H9 (cell line): ENCODE measurements around the gene EFHD1. TPM values are rescaled to one million over a fixed set of nuclear protein-coding genes. Genes with fewer than 3 reads are reported as not detected.

Experiments
- DNase-seq: peaks from one replicate; pipeline ENCODE4 v3.0.0-alpha.2; 2017
- H2AFZ ChIP-seq: one replicate; pipeline ENCODE4 v1.6.1; 2013; ENCODE audit warnings: mild to moderate bottlenecking, low read length, control low read depth, moderate library complexity
- H2AK5ac ChIP-seq: 2 replicates; pipeline ENCODE4 v1.6.1; 2013; ENCODE audit warnings: low read length, control low read depth, mixed read lengths; ENCODE audit not compliant: insufficient read length
- H2BK120ac ChIP-seq: one replicate; pipeline ENCODE4 v1.6.1; 2013; ENCODE audit warnings: low read depth, mild to moderate bottlenecking, low read length, control low read depth, inconsistent platforms; ENCODE audit not compliant: poor library complexity, severe bottlenecking
- H2BK12ac ChIP-seq: 2 replicates; pipeline ENCODE4 v1.6.1; 2013; ENCODE audit warnings: low read length, control low read depth, mixed read lengths, low read depth; ENCODE audit not compliant: insufficient read length
- H2BK15ac ChIP-seq: 2 replicates; pipeline ENCODE4 v1.6.1; 2013; ENCODE audit warnings: low read depth, low read length, control low read depth
- H2BK20ac ChIP-seq: one replicate; pipeline ENCODE4 v1.6.1; 2013; ENCODE audit warnings: low read depth, mild to moderate bottlenecking, low read length, control low read depth, inconsistent platforms; ENCODE audit not compliant: poor library complexity, severe bottlenecking
- H2BK5ac ChIP-seq: 2 replicates; pipeline ENCODE4 v1.6.1; 2013; ENCODE audit warnings: low read length, control low read depth, mixed read lengths; ENCODE audit not compliant: insufficient read length
- H3K14ac ChIP-seq: 2 replicates; pipeline ENCODE4 v1.6.1; 2013; ENCODE audit warnings: low read length, control low read depth; ENCODE audit not compliant: insufficient read depth
- H3K18ac ChIP-seq: 2 replicates; pipeline ENCODE4 v1.6.1; 2013; ENCODE audit warnings: low read depth, mild to moderate bottlenecking, mixed read lengths, low read length, control low read depth; ENCODE audit not compliant: insufficient read length
- H3K23ac ChIP-seq: 2 replicates; pipeline ENCODE4 v1.6.1; 2013; ENCODE audit warnings: low read length, control low read depth, mixed read lengths, low read depth; ENCODE audit not compliant: insufficient read length
- H3K23me2 ChIP-seq: 2 replicates; pipeline ENCODE4 v1.6.1; 2013; ENCODE audit warnings: low read depth, mild to moderate bottlenecking, mixed read lengths, low read length, control low read depth; ENCODE audit not compliant: insufficient read length, poor library complexity, severe bottlenecking
- H3K27ac ChIP-seq: 2 replicates; pipeline ENCODE4 v1.5.1; 2013; ENCODE audit warnings: low read length, control low read depth, mixed read lengths, low read depth; ENCODE audit not compliant: insufficient read length
- H3K27me3 ChIP-seq: 2 replicates; pipeline ENCODE4 v1.6.1; 2013; ENCODE audit warnings: low read length, control low read depth, inconsistent platforms; ENCODE audit not compliant: insufficient read depth
- H3K4ac ChIP-seq: 2 replicates; pipeline ENCODE4 v1.6.1; 2013; ENCODE audit warnings: low read depth, mild to moderate bottlenecking, control low read depth, inconsistent platforms, low read length, moderate library complexity
- H3K4me1 ChIP-seq: 2 replicates; pipeline ENCODE4 v1.6.1; 2013; ENCODE audit warnings: low read length, control low read depth, inconsistent platforms; ENCODE audit not compliant: insufficient read depth
- H3K4me2 ChIP-seq: 2 replicates; pipeline ENCODE4 v1.6.1; 2013; ENCODE audit warnings: low read length, control low read depth, mixed read lengths; ENCODE audit not compliant: insufficient read length, insufficient read depth
- H3K56ac ChIP-seq: 2 replicates; pipeline ENCODE4 v1.6.1; 2013; ENCODE audit warnings: low read depth, mild to moderate bottlenecking, mixed read lengths, low read length, control low read depth; ENCODE audit not compliant: insufficient read length
- H3K79me1 ChIP-seq: 2 replicates; pipeline ENCODE4 v1.6.1; 2013; ENCODE audit warnings: low read depth, mild to moderate bottlenecking, moderate library complexity, low read length, control low read depth, inconsistent platforms; ENCODE audit not compliant: insufficient read depth, poor library complexity, severe bottlenecking
- H3K79me2 ChIP-seq: 2 replicates; pipeline ENCODE4 v1.6.1; 2013; ENCODE audit warnings: low read length, control low read depth, inconsistent platforms; ENCODE audit not compliant: insufficient read depth
- H3K9ac ChIP-seq: 2 replicates; pipeline ENCODE4 v1.6.1; 2013; ENCODE audit warnings: low read length, control low read depth, mixed read lengths; ENCODE audit not compliant: insufficient read length; ENCODE audit errors: extremely low read depth
- H3K9me3 ChIP-seq: one replicate; pipeline ENCODE4 v1.6.1; 2013; ENCODE audit warnings: low read depth, low read length, inconsistent platforms; ENCODE audit not compliant: control insufficient read depth
- H3T11ph ChIP-seq: one replicate; pipeline ENCODE4 v1.6.1; 2013; ENCODE audit warnings: mild to moderate bottlenecking, low read length, control low read depth, inconsistent platforms
- H4K20me1 ChIP-seq: one replicate; pipeline ENCODE4 v1.6.1; 2013; ENCODE audit not compliant: control insufficient read depth, insufficient read length, insufficient read depth
- H4K5ac ChIP-seq: 2 replicates; pipeline ENCODE4 v1.6.1; 2013; ENCODE audit warnings: low read depth, mild to moderate bottlenecking, mixed read lengths, low read length, control low read depth; ENCODE audit not compliant: insufficient read length
- H4K8ac ChIP-seq: replicated peaks from 2 replicates; pipeline ENCODE4 v1.6.1; 2013; ENCODE audit warnings: low read length, control low read depth, mixed read lengths, low read depth; ENCODE audit not compliant: insufficient read length
- H4K91ac ChIP-seq: 2 replicates; pipeline ENCODE4 v1.6.1; 2013; ENCODE audit warnings: low read depth, mild to moderate bottlenecking, moderate library complexity, mixed read lengths, low read length, control low read depth; ENCODE audit not compliant: insufficient read length
- H3K27ac Mint-ChIP-seq, 3 experiments: 2 replicates in 2 of 3; 3 replicates in 1 of 3; pipeline ENCODE4 v1.8.0; 2020 to 2021; ENCODE audit warnings: mixed read lengths in 3 of 3, mild to moderate bottlenecking in 1 of 3, moderate library complexity in 1 of 3
- H3K27me3 Mint-ChIP-seq: 2 replicates; pipeline ENCODE4 v1.8.0; 2021; ENCODE audit warnings: low read depth, mild to moderate bottlenecking, moderate library complexity, mixed read lengths
- H3K36me3 Mint-ChIP-seq, 3 experiments: 2 replicates in 2 of 3; 3 replicates in 1 of 3; pipeline ENCODE4 v1.8.0; 2020 to 2021; ENCODE audit warnings: low read depth in 3 of 3, mixed read lengths in 3 of 3; ENCODE audit not compliant: insufficient read depth in 1 of 3
- H3K4me1 Mint-ChIP-seq, 2 experiments: 2 replicates each; pipeline ENCODE4 v1.8.0; 2020; ENCODE audit warnings: mixed read lengths in 2 of 2
- H3K4me3 Mint-ChIP-seq, 2 experiments: 2 replicates in 1 of 2; 3 replicates in 1 of 2; pipeline ENCODE4 v1.8.0; 2020 to 2021; ENCODE audit warnings: mild to moderate bottlenecking in 2 of 2, mixed read lengths in 2 of 2, moderate library complexity in 1 of 2
- H3K9me3 Mint-ChIP-seq, 2 experiments: 2 replicates in 1 of 2; 3 replicates in 1 of 2; pipeline ENCODE4 v1.8.0; 2020; ENCODE audit warnings: mild to moderate bottlenecking in 2 of 2, mixed read lengths in 2 of 2, moderate library complexity in 1 of 2
- CTCF ChIP-seq: fragments of 200-600 bp; sonication (generic); conservative IDR thresholded peaks from 3 replicates; pipeline ENCODE4 v1.8.0; 2021; ENCODE audit warnings: antibody characterized with exemption, mild to moderate bottlenecking
- WGBS: extraction: QIAGEN DNeasy Blood & Tissue Kit; methylation state at CpG from one replicate; pipeline ENCODE4 v1.1.7; 2013; ENCODE audit warnings: missing lambda C conversion rate, low lambda C conversion rate, mixed read lengths; ENCODE audit not compliant: insufficient read length; ENCODE audit errors: extremely low coverage; 5-methylcytosine and 5-hydroxymethylcytosine counted together
- total RNA-seq: library from RNA; stranded (reverse); gene quantifications from 2 replicates; pipeline ENCODE4 v1.2.1, GENCODE V29; 2021

Gene EFHD1
- total RNA-seq, 1 experiment from 2014 or later: 2.8 TPM

GRCh38 chr2:232646726-232647125 lies 13.3 kb downstream of the EFHD1 start:
- 0 out of 5 replicates have a peak, but pooled peaks cover 0 to 1% of the 10 kb centered on the region in 2 experiments for H3K9me3 Mint-ChIP-seq

More at GRCh38 chr2:232646726-232647125, 13.3 kb downstream of the EFHD1 start:
- Histone ChIP-seq H2AFZ (no peak overlapping the region), H3K79me2 (no peaks in the 10 kb centered on the region), H2BK15ac (no peak overlapping the region), H4K91ac (no peak overlapping the region), H3K4me2 (no peak overlapping the region), H3K4me1 (no peaks in the 10 kb centered on the region), H2BK120ac (no peak overlapping the region), H2BK5ac (no peak overlapping the region), H2BK12ac (no peak overlapping the region), H3K18ac (no peak overlapping the region), H4K8ac (no peak overlapping the region), H3K14ac (no peak overlapping the region), H4K5ac (no peak overlapping the region), H3K4ac (no peak overlapping the region), H3K27ac (no peak overlapping the region), H3K23ac (no peak overlapping the region), H2BK20ac (no peak overlapping the region), H3K79me1 (no peaks in the 10 kb centered on the region), H3K23me2 (no peaks in the 10 kb centered on the region), H3K9me3 (no peaks in the 10 kb centered on the region), H4K20me1 (no peaks in the 10 kb centered on the region), H3T11ph (no peak overlapping the region), H3K56ac (no peak overlapping the region), H3K9ac (no peak overlapping the region), H3K27me3 (no peaks in the 10 kb centered on the region), H2AK5ac (no peak overlapping the region)
- H3K4me3 Mint-ChIP-seq: no peak overlapping the region
- H3K27me3 Mint-ChIP-seq: peaks cover 8% of the 10 kb centered on the region; the same call in 1 of the 2 replicates
- no peak for DNase-seq
- H3K4me1 Mint-ChIP-seq: peaks cover under 1 to 13% of the 10 kb centered on the region in 2 experiments; a peak in 2 of 4 replicates
- H3K36me3 Mint-ChIP-seq: no peaks in the 10 kb centered on the region; a peak in 2 of 7 replicates
- peak overlapping the region in 1 of 3 experiments; percentile 70; a peak in 2 of 7 replicates for H3K27ac Mint-ChIP-seq
- TF ChIP-seq CTCF: no peak
- no CpG with 5 or more reads among the region's 6 CpGs for WGBS
